K562 (cell line): Measurements from ENCODE around the gene C22orf39. TPM values are rescaled to one million over a fixed set of nuclear protein-coding genes. Genes with fewer than 3 reads are reported as not detected.

Source experiments
- BHLHE40 ChIP-seq: IDR thresholded peaks from 2 replicates; pipeline ENCODE4 v1.6.1; 2011; ENCODE audit warnings: low read length, improper control_type of control experiment
- CEBPB ChIP-seq: fragments of 450-650 bp; IDR thresholded peaks from 2 replicates; pipeline ENCODE4 v1.6.1; 2016; ENCODE audit warnings: missing genetic modification characterization, missing compliant biosample characterization
- CHD1 ChIP-seq: fragments of 200-600 bp; sonication (generic); IDR thresholded peaks from one replicate; pipeline ENCODE4 v1.6.1; 2012; ENCODE audit warnings: mild to moderate bottlenecking, moderate library complexity, low read length, inconsistent platforms
- DPF2 ChIP-seq: fragments of 450-650 bp; IDR thresholded peaks from 2 replicates; pipeline ENCODE4 v1.6.1; 2016
- EHMT2 ChIP-seq: fragments of 450-650 bp; IDR thresholded peaks from 2 replicates; pipeline ENCODE4 v1.6.1; 2018; ENCODE audit warnings: antibody characterized with exemption
- ESRRA ChIP-seq: fragments of 450-650 bp; IDR thresholded peaks from 2 replicates; pipeline ENCODE4 v1.6.1; 2014; ENCODE audit warnings: low read depth, mild to moderate bottlenecking, moderate library complexity, borderline replicate concordance
- ETV1 ChIP-seq: fragments of 450-650 bp; conservative IDR thresholded peaks from 2 replicates; pipeline ENCODE4 v1.6.1; 2016; ENCODE audit warnings: missing genetic modification characterization, control low read depth, low read depth, missing compliant biosample characterization
- GTF2E2 ChIP-seq: fragments of 200-800 bp; sonication (Bioruptor generic); IDR thresholded peaks from 2 replicates; pipeline ENCODE4 v1.6.1; 2016; ENCODE audit warnings: missing genetic modification characterization, missing compliant biosample characterization
- KDM1A ChIP-seq, 2 experiments: fragments of 450-650 bp; IDR thresholded peaks; 2 replicates each; pipeline ENCODE4 v1.6.1; 2016; ENCODE audit warnings: mild to moderate bottlenecking in 2 of 2
- KDM4B ChIP-seq, 2 experiments: fragments of 450-650 bp in 1 of 2; sonication (generic) in 1 of 2; IDR thresholded peaks; 2 replicates each; pipeline ENCODE4 v1.6.1; 2016 to 2017; ENCODE audit warnings: borderline replicate concordance in 2 of 2, antibody characterized with exemption in 1 of 2, low read depth in 1 of 2, mild to moderate bottlenecking in 1 of 2
- MXI1 ChIP-seq: IDR thresholded peaks from 2 replicates; pipeline ENCODE4 v1.6.1; 2011; ENCODE audit warnings: low read depth, mild to moderate bottlenecking, improper control_type of control experiment, low read length
- PTBP1 ChIP-seq: fragments of 200-400 bp; formaldehyde crosslinking; IDR thresholded peaks from 2 replicates; pipeline ENCODE4 v1.6.1; 2017; ENCODE audit warnings: low read depth, low read length
- RBM25 ChIP-seq: fragments of 200-400 bp; formaldehyde crosslinking; IDR thresholded peaks from 2 replicates; pipeline ENCODE4 v1.6.1; 2018; ENCODE audit warnings: low read length, low read depth, moderate library complexity; ENCODE audit not compliant: severe bottlenecking
- SMARCA4 ChIP-seq: fragments of 450-650 bp; IDR thresholded peaks from 2 replicates; pipeline ENCODE4 v1.6.1; 2016
- SMARCA5 ChIP-seq: fragments of 450-650 bp; IDR thresholded peaks from 2 replicates; pipeline ENCODE4 v1.6.1; 2016
- ZNF133 ChIP-seq: fragments of 250-450 bp; sonication (Bioruptor Pico); IDR thresholded peaks from 2 replicates; pipeline ENCODE4 v1.4.0; 2020; ENCODE audit warnings: mild to moderate bottlenecking
- ZNF76 ChIP-seq: fragments of 250-450 bp; sonication (Bioruptor Pico); IDR thresholded peaks from 2 replicates; pipeline ENCODE4 v1.4.0; 2020; ENCODE audit warnings: mild to moderate bottlenecking, moderate library complexity, borderline replicate concordance
- ZNF766 ChIP-seq: fragments of 200-800 bp; sonication (Bioruptor generic); conservative IDR thresholded peaks from 2 replicates; pipeline ENCODE4 v1.6.1; 2016; ENCODE audit warnings: missing genetic modification characterization, missing compliant biosample characterization
- polyA plus RNA-seq, 8 experiments: library from polyadenylated mRNA; depleted of rRNA in 4 of 8; stranded (reverse) in 5 of 8; unstranded in 3 of 8; fragments of >200 nt; fragmentation: Nextera tagmentation in 2 of 8; fragmentation: Illumina TruSeq in 1 of 8; extraction: Ambion mirVana in 2 of 8; extraction: Trizol in 1 of 8; gene quantifications; 2 replicates each; pipeline versions ENCODE4 v1.2.1 to v1.2.3, GENCODE V29; 2011 to 2014; ENCODE audit warnings: inconsistent platforms in 1 of 8, missing spikeins in 1 of 8
- total RNA-seq, 7 experiments: library from RNA; depleted of rRNA in 6 of 7; stranded (reverse); fragments of >200 nt in 6 of 7; fragmentation: Illumina TruSeq in 2 of 7; extraction: Trizol in 2 of 7; gene quantifications; 2 replicates each; pipeline versions ENCODE4 v1.2.1 to v1.2.3, GENCODE V29; 2011 to 2021; ENCODE audit warnings: low replicate concordance in 1 of 7
- TF ChIP-seq, protein P1 (sequence below), 2 experiments: fragments of 250-450 bp in 1 of 2; fragments of 450-650 bp in 1 of 2; sonication (Bioruptor Pico) in 1 of 2; IDR thresholded peaks; 2 replicates each; pipeline versions ENCODE4 v1.6.1 to v1.8.0; 2016 to 2021; ENCODE audit warnings: mild to moderate bottlenecking in 2 of 2, moderate library complexity in 2 of 2, missing compliant biosample characterization in 1 of 2, missing genetic modification characterization in 1 of 2
- TF ChIP-seq, protein P2 (sequence below): sonication (generic); formaldehyde crosslinking; IDR thresholded peaks from 2 replicates; pipeline ENCODE4 v1.8.1; 2023; ENCODE audit warnings: mild to moderate bottlenecking, missing genetic modification reagents, moderate library complexity
- TF ChIP-seq, protein P3 (sequence below), 2 experiments: fragments of 450-650 bp; conservative IDR thresholded peaks; 2 replicates each; pipeline ENCODE4 v1.6.1; 2017; ENCODE audit warnings: mild to moderate bottlenecking in 2 of 2, moderate library complexity in 2 of 2

The C22orf39 gene
- total and polyA plus RNA-seq, 9 of the 15 experiments (the other 6 are each of a cell fraction or from before 2014, with no cell fraction given), result 20.4 to 139 (median 66.8) TPM

DNA sequence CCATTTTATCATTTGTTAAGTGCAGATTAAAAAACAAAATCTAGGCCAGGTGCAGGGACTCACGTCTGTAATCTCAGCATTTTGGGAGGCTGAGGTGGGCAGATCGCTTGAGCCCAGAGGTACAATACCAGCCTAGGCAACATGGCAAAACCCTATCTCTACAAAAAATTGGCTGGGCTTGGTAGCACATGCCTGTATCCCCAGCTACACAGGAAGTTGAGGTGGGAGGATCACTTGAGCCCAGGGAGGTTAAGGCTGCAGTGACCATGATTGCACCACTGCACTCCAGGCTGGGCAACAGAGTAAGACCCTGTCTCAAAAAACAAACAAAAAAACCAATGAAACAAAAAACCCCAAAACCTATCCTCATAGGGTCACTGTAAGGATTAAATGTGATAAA is 48.9 kb downstream of the C22orf39 start (continued):
- TF ChIP-seq EHMT2, result no peak
- TF ChIP-seq, protein P1, sequence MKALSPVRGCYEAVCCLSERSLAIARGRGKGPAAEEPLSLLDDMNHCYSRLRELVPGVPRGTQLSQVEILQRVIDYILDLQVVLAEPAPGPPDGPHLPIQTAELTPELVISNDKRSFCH (CRISPR knock-in tag; IDR thresholded peaks at IDR 0.05), result 0 out of 2 replicates have a peak, but pooled peaks have one; percentile 23
- TF ChIP-seq, protein P1 (tag; IDR thresholded peaks at IDR 0.05), result no peak
- no peak for TF ChIP-seq ZNF133
- 0 out of 2 replicates have a peak, but pooled peaks have one; percentile 17 for TF ChIP-seq BHLHE40
- 0 out of 4 replicates have a peak, but pooled peaks of 1 of the 2 experiments have one; percentile 53 for TF ChIP-seq KDM4B (IDR thresholded peaks at IDR 0.05; ENCODE audit: borderline replicate concordance in 2 of 2, low read depth in 1 of 2)
- TF ChIP-seq ZNF76, result 0 out of 2 replicates have a peak, but pooled peaks have one; percentile 5
- peak; percentile 47; the same call in 1 of the 2 replicates for TF ChIP-seq ZNF766 (CRISPR knock-in tag)
- peak; percentile 28 for TF ChIP-seq CHD1
- TF ChIP-seq ETV1 (tag), result peak; percentile 42; the same call in 1 of the 2 replicates
- TF ChIP-seq SMARCA4, result 0 out of 2 replicates have a peak, but pooled peaks have one; percentile 32
- peak; percentile 12; the same call in 1 of the 2 replicates for TF ChIP-seq DPF2
- TF ChIP-seq GTF2E2, result no peak
- TF ChIP-seq RBM25, result peak; percentile 52
- TF ChIP-seq CEBPB (tag), result peak; percentile 75
- no peak for TF ChIP-seq SMARCA5
- TF ChIP-seq, protein P2, sequence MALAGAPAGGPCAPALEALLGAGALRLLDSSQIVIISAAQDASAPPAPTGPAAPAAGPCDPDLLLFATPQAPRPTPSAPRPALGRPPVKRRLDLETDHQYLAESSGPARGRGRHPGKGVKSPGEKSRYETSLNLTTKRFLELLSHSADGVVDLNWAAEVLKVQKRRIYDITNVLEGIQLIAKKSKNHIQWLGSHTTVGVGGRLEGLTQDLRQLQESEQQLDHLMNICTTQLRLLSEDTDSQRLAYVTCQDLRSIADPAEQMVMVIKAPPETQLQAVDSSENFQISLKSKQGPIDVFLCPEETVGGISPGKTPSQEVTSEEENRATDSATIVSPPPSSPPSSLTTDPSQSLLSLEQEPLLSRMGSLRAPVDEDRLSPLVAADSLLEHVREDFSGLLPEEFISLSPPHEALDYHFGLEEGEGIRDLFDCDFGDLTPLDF (CRISPR knock-in tag), result no peak
- TF ChIP-seq, protein P3, sequence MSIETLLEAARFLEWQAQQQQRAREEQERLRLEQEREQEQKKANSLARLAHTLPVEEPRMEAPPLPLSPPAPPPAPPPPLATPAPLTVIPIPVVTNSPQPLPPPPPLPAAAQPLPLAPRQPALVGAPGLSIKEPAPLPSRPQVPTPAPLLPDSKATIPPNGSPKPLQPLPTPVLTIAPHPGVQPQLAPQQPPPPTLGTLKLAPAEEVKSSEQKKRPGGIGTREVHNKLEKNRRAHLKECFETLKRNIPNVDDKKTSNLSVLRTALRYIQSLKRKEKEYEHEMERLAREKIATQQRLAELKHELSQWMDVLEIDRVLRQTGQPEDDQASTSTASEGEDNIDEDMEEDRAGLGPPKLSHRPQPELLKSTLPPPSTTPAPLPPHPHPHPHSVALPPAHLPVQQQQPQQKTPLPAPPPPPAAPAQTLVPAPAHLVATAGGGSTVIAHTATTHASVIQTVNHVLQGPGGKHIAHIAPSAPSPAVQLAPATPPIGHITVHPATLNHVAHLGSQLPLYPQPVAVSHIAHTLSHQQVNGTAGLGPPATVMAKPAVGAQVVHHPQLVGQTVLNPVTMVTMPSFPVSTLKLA (conservative IDR thresholded peaks at IDR 0.05), result 0 out of 4 replicates have a peak, but pooled peaks of 1 of the 2 experiments have one; percentile 15
- TF ChIP-seq MXI1, result 0 out of 2 replicates have a peak, but pooled peaks have one; percentile 16
- 0 out of 2 replicates have a peak, but pooled peaks have one; percentile 13 for TF ChIP-seq PTBP1
- TF ChIP-seq ESRRA, result no peak
- 0 out of 4 replicates have a peak, but pooled peaks of 1 of the 2 experiments have one; percentile 43 for TF ChIP-seq KDM1A (IDR thresholded peaks at IDR 0.05)
